ENCODE data around the gene GPR84.

DNA sequence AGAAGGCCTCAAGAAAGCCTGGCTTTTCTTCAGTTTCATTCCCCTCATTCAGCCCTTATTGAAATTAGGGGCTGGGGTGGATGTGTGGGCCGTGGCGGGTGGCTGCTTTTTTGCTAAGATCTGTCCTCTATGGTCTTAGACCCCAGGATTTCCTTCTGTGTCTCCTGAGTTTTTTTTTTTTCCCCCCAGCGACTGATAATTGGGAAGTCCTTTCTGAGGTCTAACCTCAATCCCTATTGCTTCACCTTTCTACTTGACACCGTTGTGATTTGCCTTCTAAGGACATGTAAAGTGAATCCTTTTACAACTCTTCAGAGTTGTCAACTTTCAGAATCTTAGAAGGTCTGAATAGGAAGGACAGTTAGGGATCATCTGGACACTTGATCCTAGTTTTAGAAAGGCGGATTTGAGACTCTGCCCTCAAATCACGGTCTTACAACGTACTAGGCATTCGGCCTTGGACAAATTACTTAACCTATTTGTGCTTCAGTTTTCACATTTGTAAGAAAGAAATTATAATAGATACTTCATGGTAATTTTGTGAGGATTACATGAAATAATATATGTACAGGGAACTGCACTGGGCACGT, 4.4 kb downstream of the GPR84 start:
- no peak for TF ChIP-seq EZH2 (IDR thresholded peaks at IDR 0.05; ENCODE audit: borderline replicate concordance, low read depth, low read length, severe bottlenecking)
- TF ChIP-seq, protein P1, sequence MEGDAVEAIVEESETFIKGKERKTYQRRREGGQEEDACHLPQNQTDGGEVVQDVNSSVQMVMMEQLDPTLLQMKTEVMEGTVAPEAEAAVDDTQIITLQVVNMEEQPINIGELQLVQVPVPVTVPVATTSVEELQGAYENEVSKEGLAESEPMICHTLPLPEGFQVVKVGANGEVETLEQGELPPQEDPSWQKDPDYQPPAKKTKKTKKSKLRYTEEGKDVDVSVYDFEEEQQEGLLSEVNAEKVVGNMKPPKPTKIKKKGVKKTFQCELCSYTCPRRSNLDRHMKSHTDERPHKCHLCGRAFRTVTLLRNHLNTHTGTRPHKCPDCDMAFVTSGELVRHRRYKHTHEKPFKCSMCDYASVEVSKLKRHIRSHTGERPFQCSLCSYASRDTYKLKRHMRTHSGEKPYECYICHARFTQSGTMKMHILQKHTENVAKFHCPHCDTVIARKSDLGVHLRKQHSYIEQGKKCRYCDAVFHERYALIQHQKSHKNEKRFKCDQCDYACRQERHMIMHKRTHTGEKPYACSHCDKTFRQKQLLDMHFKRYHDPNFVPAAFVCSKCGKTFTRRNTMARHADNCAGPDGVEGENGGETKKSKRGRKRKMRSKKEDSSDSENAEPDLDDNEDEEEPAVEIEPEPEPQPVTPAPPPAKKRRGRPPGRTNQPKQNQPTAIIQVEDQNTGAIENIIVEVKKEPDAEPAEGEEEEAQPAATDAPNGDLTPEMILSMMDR (IDR thresholded peaks at IDR 0.05; ENCODE audit: borderline replicate concordance, extremely low read depth, low read length, poor library complexity, severe bottlenecking): no peak

Data from DND-41 (cell line).